Natural killer cell (primary cell): ENCODE results near the gene MED7. TPM values are rescaled to one million over a fixed set of nuclear protein-coding genes. Genes with fewer than 3 reads are reported as not detected.

Source experiments
- ATAC-seq, 3 donors: fragments of 150-1000 bp in 2 of 3; fragments of 200-7000 bp in 1 of 3; cut with Tn5 transposase; 1 replicate in 1 of 3; 2 replicates in 2 of 3; pipeline ENCODE4 v1.10.0; 2021; ENCODE audit warnings: mild to moderate bottlenecking in 2 of 3, moderate library complexity in 2 of 3
- DNase-seq, 2 donors: peaks; one replicate each; pipeline versions ENCODE4 v3.0.0 to v3.0.0-alpha.2; 2013 to 2021; ENCODE audit warnings: mixed read lengths in 1 of 2
- H3K27ac ChIP-seq: one replicate; pipeline ENCODE4 v1.5.1; 2013; ENCODE audit warnings: mild to moderate bottlenecking, low read length
- H3K27me3 ChIP-seq: one replicate; pipeline ENCODE4 v1.6.1; 2013; ENCODE audit warnings: low read length; ENCODE audit not compliant: control insufficient read depth, insufficient read depth
- H3K36me3 ChIP-seq: one replicate; pipeline ENCODE4 v1.6.1; 2013; ENCODE audit warnings: low read length; ENCODE audit not compliant: control insufficient read depth, insufficient read depth
- H3K4me1 ChIP-seq: one replicate; pipeline ENCODE4 v1.6.1; 2013; ENCODE audit warnings: low read length; ENCODE audit not compliant: control insufficient read depth, insufficient read depth
- H3K4me3 ChIP-seq: one replicate; pipeline ENCODE4 v1.5.1; 2013; ENCODE audit warnings: low read length
- H3K9me3 ChIP-seq: one replicate; pipeline ENCODE4 v1.6.1; 2013; ENCODE audit warnings: low read length; ENCODE audit not compliant: control insufficient read depth, insufficient read depth
- H3K27ac Mint-ChIP-seq, 2 donors: one replicate each; pipeline ENCODE4 v1.8.0; 2022; ENCODE audit warnings: mild to moderate bottlenecking in 2 of 2, mixed read lengths in 2 of 2, moderate library complexity in 1 of 2
- H3K27me3 Mint-ChIP-seq, 2 donors: one replicate each; pipeline ENCODE4 v1.8.0; 2022; ENCODE audit warnings: low read depth in 2 of 2, mixed read lengths in 2 of 2
- H3K36me3 Mint-ChIP-seq: one replicate; pipeline ENCODE4 v1.8.0; 2022; ENCODE audit warnings: mixed read lengths
- H3K4me1 Mint-ChIP-seq, 2 donors: one replicate each; pipeline ENCODE4 v1.8.0; 2022; ENCODE audit warnings: mixed read lengths in 2 of 2
- H3K4me3 Mint-ChIP-seq: one replicate; pipeline ENCODE4 v1.8.0; 2022; ENCODE audit warnings: mild to moderate bottlenecking, moderate library complexity, mixed read lengths
- H3K9me3 Mint-ChIP-seq, 2 donors: one replicate each; pipeline ENCODE4 v1.8.0; 2022; ENCODE audit warnings: mixed read lengths in 2 of 2
- CTCF ChIP-seq: fragments of 200-600 bp; IDR thresholded peaks from one replicate; pipeline ENCODE4 v1.8.0; 2022; ENCODE audit warnings: antibody characterized with exemption
- WGBS: methylation state at CpG from one replicate; pipeline ENCODE4 v1.1.7; 2013; ENCODE audit warnings: missing lambda C conversion rate; ENCODE audit not compliant: insufficient coverage; 5-methylcytosine and 5-hydroxymethylcytosine counted together
- intact Hi-C: fragments of 100-400 bp; cut with micrococcal nuclease; formaldehyde crosslinking; loops from one replicate; pipeline ENCODE4 v1.14.2; 2022
- total RNA-seq, 4 donors: library from RNA; stranded (reverse); fragments of 120-200 nt in 1 of 4; gene quantifications; one replicate each; pipeline versions ENCODE4 v1.2.3 to v1.2.4, GENCODE V29; 2013 to 2022

Gene MED7
- total RNA-seq, 3 donors from 2014 or later (not counting 1 experiment from before 2014, with no cell fraction given), result 9.6 to 13.3 (median 12.4) TPM

- WGBS, result no CpG with 5 or more reads among the region's 1 CpG
- no peaks in the 10 kb centered on the region for H3K36me3 ChIP-seq
- no peak for TF ChIP-seq CTCF
- intact Hi-C loops, result no loop called here
- no peaks in the 10 kb centered on the region for H3K27me3 Mint-ChIP-seq
- H3K4me1 Mint-ChIP-seq, result peaks cover 14 to 20% of the 10 kb centered on the region in 2 donors
- H3K9me3 Mint-ChIP-seq, result no peaks in the 10 kb centered on the region
- no peak overlapping the region for H3K4me3 ChIP-seq
- no peak overlapping the region for H3K27ac ChIP-seq
- H3K9me3 ChIP-seq, result no peaks in the 10 kb centered on the region
- no peaks in the 10 kb centered on the region for H3K36me3 Mint-ChIP-seq
- H3K27ac Mint-ChIP-seq, result no peak overlapping the region
- no peaks in the 10 kb centered on the region for H3K4me1 ChIP-seq
- H3K4me3 Mint-ChIP-seq, result no peak overlapping the region
- ATAC-seq (no peak), DNase-seq (no peak)
- no peaks in the 10 kb centered on the region for H3K27me3 ChIP-seq
Observed at GRCh38 chr5:157157293-157157891, 14.7 kb upstream of the MED7 start.

GRCh38 chr5:157155297-157155696 lies 12.6 kb upstream of the MED7 start:
- intact Hi-C loops, result no loop called here
- Mint-ChIP-seq H3K27ac (peak overlapping the region; percentile 27 to 80), H3K27me3 (no peaks in the 10 kb centered on the region), H3K36me3 (no peaks in the 10 kb centered on the region), H3K4me1 (peaks cover 15 to 19% of the 10 kb centered on the region in 2 donors), H3K9me3 (no peaks in the 10 kb centered on the region), H3K4me3 (peak overlapping the region; percentile 77)
- Histone ChIP-seq H3K9me3 (no peaks in the 10 kb centered on the region), H3K36me3 (no peaks in the 10 kb centered on the region), H3K4me1 (no peaks in the 10 kb centered on the region), H3K27ac (no peak overlapping the region), H3K27me3 (no peaks in the 10 kb centered on the region), H3K4me3 (no peak overlapping the region)
- no peak for TF ChIP-seq CTCF
- ATAC-seq, result no peak
- DNase-seq, result no peak
- 93% methylated on average over 2 of the region's 3 CpGs for WGBS

- H3K4me3 Mint-ChIP-seq, result no peak overlapping the region
- Histone ChIP-seq H3K36me3 (no peaks in the 10 kb centered on the region), H3K4me3 (no peak overlapping the region), H3K4me1 (peaks cover 5% of the 10 kb centered on the region), H3K27me3 (no peaks in the 10 kb centered on the region), H3K9me3 (no peaks in the 10 kb centered on the region), H3K27ac (no peak overlapping the region)
- no peak for TF ChIP-seq CTCF
- 98% methylated on average over 3 of the region's 3 CpGs for WGBS
- intact Hi-C loops, result no loop called here
- H3K27me3 Mint-ChIP-seq, result no peaks in the 10 kb centered on the region
- no peaks in the 10 kb centered on the region for H3K9me3 Mint-ChIP-seq
- no peak overlapping the region for H3K27ac Mint-ChIP-seq
- peaks cover 24 to 26% of the 10 kb centered on the region in 2 donors for H3K4me1 Mint-ChIP-seq
- DNase-seq (no peak), ATAC-seq (no peak)
- H3K36me3 Mint-ChIP-seq, result no peaks in the 10 kb centered on the region
Observed at GRCh38 chr5:157150995-157151394, 8.3 kb upstream of the MED7 start.
